Measurements from ENCODE around the gene RAD52. TPM values are rescaled to one million over a fixed set of nuclear protein-coding genes. Genes with fewer than 3 reads are reported as not detected.

Gene RAD52
- total RNA-seq, 2 donors from 2014 or later = 10.5 to 13.5 TPM

DNA sequence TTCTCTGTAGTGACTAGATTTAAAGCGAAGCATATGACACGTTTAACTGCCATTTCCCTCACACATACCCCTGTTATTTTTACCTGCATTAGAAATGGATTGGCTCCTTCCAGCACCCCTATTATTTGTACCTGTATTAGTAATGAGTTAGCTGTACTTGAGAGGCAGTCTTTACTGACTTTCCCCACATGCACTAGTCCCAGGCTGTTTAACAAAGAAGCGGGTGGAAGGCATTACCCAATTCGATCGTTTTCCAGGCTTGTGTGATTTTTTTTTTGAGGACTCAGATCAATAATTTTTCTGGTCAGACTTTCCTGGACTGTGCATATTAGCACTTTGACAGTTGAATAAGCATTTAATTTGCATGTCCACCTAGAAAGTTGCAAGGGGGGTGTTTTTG lies 46.4 kb downstream of the RAD52 start:
- ATAC-seq (no peak), DNase-seq (no peak)
- intact Hi-C loops (cut with DNase I) = no loop called here
- H3K9me3 ChIP-seq = no peaks in the 10 kb centered on the region
- no peaks in the 10 kb centered on the region for H3K27me3 ChIP-seq
- TF ChIP-seq POLR2A (IDR thresholded peaks at IDR 0.05) = no peak
- TF ChIP-seq, protein P1, sequence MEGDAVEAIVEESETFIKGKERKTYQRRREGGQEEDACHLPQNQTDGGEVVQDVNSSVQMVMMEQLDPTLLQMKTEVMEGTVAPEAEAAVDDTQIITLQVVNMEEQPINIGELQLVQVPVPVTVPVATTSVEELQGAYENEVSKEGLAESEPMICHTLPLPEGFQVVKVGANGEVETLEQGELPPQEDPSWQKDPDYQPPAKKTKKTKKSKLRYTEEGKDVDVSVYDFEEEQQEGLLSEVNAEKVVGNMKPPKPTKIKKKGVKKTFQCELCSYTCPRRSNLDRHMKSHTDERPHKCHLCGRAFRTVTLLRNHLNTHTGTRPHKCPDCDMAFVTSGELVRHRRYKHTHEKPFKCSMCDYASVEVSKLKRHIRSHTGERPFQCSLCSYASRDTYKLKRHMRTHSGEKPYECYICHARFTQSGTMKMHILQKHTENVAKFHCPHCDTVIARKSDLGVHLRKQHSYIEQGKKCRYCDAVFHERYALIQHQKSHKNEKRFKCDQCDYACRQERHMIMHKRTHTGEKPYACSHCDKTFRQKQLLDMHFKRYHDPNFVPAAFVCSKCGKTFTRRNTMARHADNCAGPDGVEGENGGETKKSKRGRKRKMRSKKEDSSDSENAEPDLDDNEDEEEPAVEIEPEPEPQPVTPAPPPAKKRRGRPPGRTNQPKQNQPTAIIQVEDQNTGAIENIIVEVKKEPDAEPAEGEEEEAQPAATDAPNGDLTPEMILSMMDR (IDR thresholded peaks at IDR 0.05) = no peak
- H3K36me3 ChIP-seq (replicated peaks in 1 of 2; ENCODE audit: insufficient read depth in 1 of 2, low read depth in 2 of 2) = peaks cover 0 to 14% of the 10 kb centered on the region in 2 donors
- H3K4me3 ChIP-seq = no peak overlapping the region
- no peak overlapping the region for H3K27ac ChIP-seq
- WGBS, 2 donors = 55 to 64% methylated on average over 5 of the region's 5 CpGs
- no peaks in the 10 kb centered on the region for H3K4me1 ChIP-seq

GRCh38 chr12:902581-902980 lies 46.9 kb downstream of the RAD52 start:
- Histone ChIP-seq H3K27me3 (no peaks in the 10 kb centered on the region), H3K4me3 (no peak overlapping the region), H3K27ac (no peak overlapping the region), H3K36me3 (replicated peaks in 1 of 2; ENCODE audit: insufficient read depth in 1 of 2, low read depth in 2 of 2) (peaks cover 0 to 12% of the 10 kb centered on the region in 2 donors), H3K4me1 (no peaks in the 10 kb centered on the region), H3K9me3 (no peaks in the 10 kb centered on the region)
- DNase-seq (no peak), ATAC-seq (no peak)
- intact Hi-C loops (cut with DNase I) = no loop called here
- TF ChIP-seq, protein P1 (IDR thresholded peaks at IDR 0.05) = no peak
- no peak for TF ChIP-seq POLR2A (IDR thresholded peaks at IDR 0.05)
- 45 to 71% methylated on average over 3 of the region's 3 CpGs for WGBS, 2 donors

- no peaks in the 10 kb centered on the region for H3K9me3 ChIP-seq
- TF ChIP-seq POLR2A (IDR thresholded peaks at IDR 0.05) = no peak
- TF ChIP-seq, protein P1 (IDR thresholded peaks at IDR 0.05) = no peak
- intact Hi-C loops (cut with DNase I) = no loop called here
- ATAC-seq (no peak), DNase-seq (no peak)
- peaks cover 0 to 24% of the 10 kb centered on the region in 2 donors for H3K36me3 ChIP-seq (replicated peaks in 1 of 2; ENCODE audit: insufficient read depth in 1 of 2, low read depth in 2 of 2)
- H3K27ac ChIP-seq = no peak overlapping the region
- WGBS, 2 donors = 85 to 91% methylated on average over 4 of the region's 4 CpGs
- H3K4me1 ChIP-seq = no peaks in the 10 kb centered on the region
- H3K27me3 ChIP-seq = no peaks in the 10 kb centered on the region
- H3K4me3 ChIP-seq = no peak overlapping the region
Measured at GRCh38 chr12:897386-897785, 52.1 kb downstream of the RAD52 start.

DNA sequence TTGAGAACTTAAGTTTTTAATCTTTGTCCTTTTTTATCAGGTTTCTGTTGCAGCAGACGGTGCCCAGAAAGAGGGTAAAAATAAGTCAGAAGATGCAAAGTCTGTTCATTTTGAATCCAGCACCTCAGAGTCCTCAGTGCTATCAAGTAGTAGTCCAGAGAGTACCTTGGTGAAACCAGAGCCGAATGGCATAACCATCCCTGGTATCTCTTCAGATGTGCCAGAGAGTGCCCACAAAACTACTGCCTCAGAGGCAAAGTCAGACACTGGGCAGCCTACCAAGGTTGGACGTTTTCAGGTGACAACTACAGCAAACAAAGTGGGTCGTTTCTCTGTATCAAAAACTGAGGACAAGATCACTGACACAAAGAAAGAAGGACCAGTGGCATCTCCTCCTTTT lies 53.5 kb downstream of the RAD52 start:
- no peaks in the 10 kb centered on the region for H3K4me1 ChIP-seq
- peaks cover 0 to 24% of the 10 kb centered on the region in 2 donors for H3K36me3 ChIP-seq (replicated peaks in 1 of 2; ENCODE audit: insufficient read depth in 1 of 2, low read depth in 2 of 2)
- H3K27me3 ChIP-seq = no peaks in the 10 kb centered on the region
- ATAC-seq (no peak), DNase-seq (no peak)
- no peaks in the 10 kb centered on the region for H3K9me3 ChIP-seq
- WGBS, 2 donors = 57% methylated on average over 4 of the region's 4 CpGs
- intact Hi-C loops (cut with DNase I) = no loop called here
- H3K4me3 ChIP-seq = no peak overlapping the region
- TF ChIP-seq, protein P1 (IDR thresholded peaks at IDR 0.05) = no peak
- TF ChIP-seq POLR2A (IDR thresholded peaks at IDR 0.05) = no peak
- H3K27ac ChIP-seq = no peak overlapping the region

GRCh38 chr12:894226-894625 lies 55.3 kb downstream of the RAD52 start:
- Histone ChIP-seq H3K9me3 (no peaks in the 10 kb centered on the region), H3K4me3 (no peak overlapping the region), H3K27ac (no peak overlapping the region), H3K27me3 (no peaks in the 10 kb centered on the region), H3K36me3 (replicated peaks in 1 of 2; ENCODE audit: insufficient read depth in 1 of 2, low read depth in 2 of 2) (peaks cover 0 to 25% of the 10 kb centered on the region in 2 donors), H3K4me1 (no peaks in the 10 kb centered on the region)
- ATAC-seq (no peak), DNase-seq (no peak)
- no peak for TF ChIP-seq POLR2A (IDR thresholded peaks at IDR 0.05)
- TF ChIP-seq, protein P1 (IDR thresholded peaks at IDR 0.05) = no peak
- intact Hi-C loops (cut with DNase I) = no loop called here

Measured in body of pancreas (tissue), 4 donors.